ENCODE measurements around the gene TNFRSF11A.

Gene TNFRSF11A

DNA sequence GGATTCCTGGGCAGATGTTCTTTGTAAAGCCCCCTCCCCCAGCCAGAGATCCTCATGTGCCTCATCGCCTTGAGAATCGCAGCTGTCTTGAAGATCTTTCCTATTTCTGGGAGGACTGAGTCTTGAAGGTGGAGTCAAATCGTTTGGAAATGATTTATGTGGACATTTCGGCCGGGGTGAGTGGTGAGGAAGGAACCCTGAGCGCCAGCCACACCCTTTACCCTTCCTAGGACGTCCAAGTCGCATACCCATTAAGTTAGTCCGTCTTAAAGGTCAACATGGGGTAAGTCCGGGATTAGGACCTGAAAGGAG lies 112.9 kb downstream of the TNFRSF11A start:
- TF ChIP-seq EGR1 (IDR thresholded peaks at IDR 0.05), result no peak
- TF ChIP-seq CREB1 (IDR thresholded peaks at IDR 0.05; ENCODE audit: low read depth), result no peak
- TF ChIP-seq NFIC (IDR thresholded peaks at IDR 0.05), result no peak

- TF ChIP-seq TAF1 (IDR thresholded peaks at IDR 0.05; ENCODE audit: low read depth) (no peak), RAD21 (IDR thresholded peaks at IDR 0.05; ENCODE audit: low read depth) (no peak), FOXM1 (IDR thresholded peaks at IDR 0.05; ENCODE audit: borderline replicate concordance, low read depth) (no peak), USF1 (IDR thresholded peaks at IDR 0.05) (no peak), ZBTB7A (IDR thresholded peaks at IDR 0.05; ENCODE audit: low read depth) (no peak), TCF12 (IDR thresholded peaks at IDR 0.05; ENCODE audit: low read depth) (no peak), YY1 (IDR thresholded peaks at IDR 0.05; ENCODE audit: low read depth) (no peak), EP300 (IDR thresholded peaks at IDR 0.05; ENCODE audit: borderline replicate concordance) (no peak)
Observed at GRCh38 chr18:62438402-62438801, 113.3 kb downstream of the TNFRSF11A start.

DNA sequence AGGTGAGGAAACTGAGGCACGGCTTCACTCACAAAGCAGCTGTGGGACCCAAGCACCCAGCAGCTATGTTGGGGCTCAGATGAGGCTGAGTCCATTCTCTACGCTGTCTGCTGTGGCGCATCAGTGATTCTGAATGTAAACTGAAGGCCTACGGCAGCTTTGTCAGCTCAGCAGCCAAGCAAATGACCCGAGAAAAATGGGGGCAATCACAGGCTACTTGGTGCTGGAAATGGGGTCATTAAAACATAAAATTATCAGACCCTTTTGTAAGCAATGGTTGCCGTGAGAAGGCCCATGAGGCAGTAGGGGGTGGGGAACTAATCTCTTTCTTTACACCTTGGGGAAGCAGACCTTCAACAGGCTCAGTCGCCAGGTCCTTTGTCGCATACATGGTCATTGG lies 113.8 kb downstream of the TNFRSF11A start:
- no peak for TF ChIP-seq REST (IDR thresholded peaks at IDR 0.05; ENCODE audit: low read depth)
- no peak for TF ChIP-seq EP300 (IDR thresholded peaks at IDR 0.05; ENCODE audit: borderline replicate concordance)
- no peak for TF ChIP-seq USF1 (IDR thresholded peaks at IDR 0.05)
- TF ChIP-seq RAD21 (IDR thresholded peaks at IDR 0.05; ENCODE audit: low read depth), result no peak
- TF ChIP-seq TCF12 (IDR thresholded peaks at IDR 0.05; ENCODE audit: low read depth), result no peak
- no peak for TF ChIP-seq CREB1 (IDR thresholded peaks at IDR 0.05; ENCODE audit: low read depth)

All from Ishikawa (cell line).